Midbrain (tissue), 1 donor: ENCODE results near the gene KANSL1L.

ENCODE experiments used
- DNase-seq: peaks from one replicate; lab custom pipeline; 2025; lab: John Stamatoyannopoulos, UW

The KANSL1L gene

GRCh38 chr2:210072493-210072892, 98.7 kb downstream of the KANSL1L start:
- DNase-seq, result no peak

DNA sequence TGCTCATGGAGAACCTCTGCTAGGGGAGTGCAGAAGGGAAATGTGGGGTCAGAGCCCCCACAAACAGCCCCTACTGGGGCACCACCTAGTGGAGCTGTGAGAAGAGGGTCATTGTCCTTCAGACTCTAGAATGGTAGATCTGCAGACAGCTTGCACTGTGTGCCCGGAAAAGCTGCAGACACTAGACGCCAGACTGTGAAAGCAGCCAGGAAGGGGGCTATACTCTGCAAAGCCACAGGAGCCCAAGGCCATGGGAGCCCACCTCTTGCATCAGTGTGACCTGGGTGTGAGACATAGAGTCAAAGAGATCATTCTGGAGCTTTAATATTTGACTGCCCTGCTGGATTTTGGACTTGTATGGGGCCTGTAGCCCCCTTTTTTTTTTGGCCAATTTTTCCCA, 107.9 kb downstream of the KANSL1L start:
- no peak for DNase-seq

DNA sequence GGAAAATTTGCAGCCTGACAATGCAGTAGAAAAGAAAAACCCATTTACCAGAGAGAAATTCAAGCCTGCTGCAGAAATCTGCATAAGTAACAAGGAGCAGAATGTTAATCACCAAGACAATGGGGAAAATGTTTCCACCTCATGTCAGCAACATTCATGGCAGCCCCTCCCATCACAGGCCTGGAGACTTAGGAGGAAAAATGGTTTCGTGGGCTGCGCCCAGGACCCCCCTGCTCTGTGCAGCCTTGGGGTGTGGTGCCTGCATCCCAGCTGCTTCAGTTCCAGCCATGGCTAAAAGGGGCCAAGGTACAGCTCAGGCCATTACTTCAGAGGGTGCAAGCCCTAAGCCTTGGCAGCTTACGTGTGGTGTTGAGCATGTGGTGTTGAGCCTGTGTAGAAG, 115.4 kb downstream of the KANSL1L start:
- no peak for DNase-seq

DNA sequence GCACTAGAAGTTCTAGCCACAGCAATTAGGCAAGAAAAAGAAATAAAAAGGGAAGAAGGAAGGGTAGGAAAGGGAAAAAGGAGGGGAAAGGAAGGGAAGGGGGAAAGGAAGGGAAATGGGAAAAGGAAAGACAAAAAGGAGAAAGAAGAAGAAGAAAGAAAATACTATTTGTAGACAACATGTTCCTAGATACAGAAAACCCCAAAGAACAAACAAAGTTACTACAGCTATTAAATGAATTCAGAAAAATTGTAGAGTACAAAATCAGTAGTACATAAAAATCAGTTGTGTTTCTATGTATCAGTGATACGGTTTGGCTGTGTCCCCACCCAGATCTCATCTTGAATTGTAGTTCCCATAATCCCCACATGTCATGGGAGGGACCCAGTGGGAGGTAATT, 116.5 kb downstream of the KANSL1L start:
- DNase-seq, result no peak

GRCh38 chr2:210050885-210051284, 120.3 kb downstream of the KANSL1L start:
- no peak for DNase-seq

GRCh38 chr2:210049831-210050230, 121.4 kb downstream of the KANSL1L start:
- no peak for DNase-seq

GRCh38 chr2:210046851-210047500, 124.2 kb downstream of the KANSL1L start:
- DNase-seq, result no peak

DNA sequence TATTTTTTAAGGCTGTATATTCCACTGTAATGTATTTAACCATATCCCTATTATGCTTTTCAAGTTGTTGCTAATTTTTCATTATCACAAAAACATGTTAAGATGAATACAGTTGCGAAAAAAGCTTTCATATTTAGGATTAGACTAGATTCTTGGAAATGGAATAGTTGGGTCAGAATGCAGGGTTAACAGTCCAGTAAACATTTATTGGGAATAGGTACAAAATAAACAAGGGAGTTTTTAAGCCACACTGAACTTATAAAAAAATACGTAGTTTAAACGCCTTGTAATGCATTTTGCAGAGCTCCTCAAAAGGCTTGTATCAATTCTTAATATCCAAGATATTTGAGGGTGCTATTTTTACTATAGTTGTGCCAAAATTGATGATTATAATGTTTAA, 133.1 kb downstream of the KANSL1L start:
- no peak for DNase-seq

GRCh38 chr2:210035679-210036078, 135.5 kb downstream of the KANSL1L start:
- no peak for DNase-seq

DNA sequence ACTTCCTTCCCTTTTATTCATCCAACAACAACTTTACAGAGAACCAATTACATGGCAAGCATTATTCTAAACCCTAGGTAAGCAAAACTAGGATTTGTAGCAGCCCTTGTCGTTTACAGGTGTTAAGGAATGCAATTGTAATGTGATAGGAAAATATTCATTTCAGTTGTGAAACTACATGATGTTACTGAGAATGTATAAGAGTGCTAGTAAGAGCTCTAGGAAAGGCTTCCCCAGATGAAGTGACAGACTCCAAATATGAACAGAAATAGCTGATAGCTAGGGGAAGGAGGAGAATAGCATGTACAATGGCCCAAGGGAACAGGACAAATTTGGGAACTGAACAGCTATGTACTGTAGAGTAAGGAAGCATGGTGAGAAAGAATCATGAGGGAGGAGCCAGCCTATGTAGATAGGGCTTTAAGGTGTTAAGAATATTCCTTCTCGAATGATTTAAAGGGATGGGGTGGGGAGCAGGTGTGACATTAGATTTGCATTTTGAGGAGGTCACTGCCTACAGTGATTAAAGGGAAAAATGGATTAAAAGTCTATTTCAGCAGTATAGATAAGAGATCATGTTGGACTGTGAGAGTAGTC, 137.0 kb downstream of the KANSL1L start:
- DNase-seq, result no peak

DNA sequence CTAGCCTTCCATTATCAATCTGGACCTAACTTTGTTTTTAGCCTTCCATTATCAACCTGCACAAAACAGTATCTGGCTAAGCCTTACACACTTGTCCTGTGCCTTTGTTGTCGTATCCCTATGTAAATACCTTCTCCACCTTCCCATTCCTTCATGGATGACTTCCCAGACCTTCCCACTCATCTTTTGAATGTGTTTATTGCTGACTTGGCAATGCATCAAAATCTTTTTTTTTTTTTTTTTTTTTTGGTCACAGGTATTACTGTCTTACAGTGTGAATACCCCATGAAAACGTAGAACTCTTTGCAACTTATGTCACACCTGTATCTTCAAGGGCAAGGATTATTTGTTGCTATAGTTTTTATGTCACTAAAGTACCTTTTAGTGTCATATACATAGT, 143.0 kb downstream of the KANSL1L start:
- no peak for DNase-seq

- no peak for DNase-seq
Observed at GRCh38 chr2:210027608-210028007, 143.6 kb downstream of the KANSL1L start.

DNA sequence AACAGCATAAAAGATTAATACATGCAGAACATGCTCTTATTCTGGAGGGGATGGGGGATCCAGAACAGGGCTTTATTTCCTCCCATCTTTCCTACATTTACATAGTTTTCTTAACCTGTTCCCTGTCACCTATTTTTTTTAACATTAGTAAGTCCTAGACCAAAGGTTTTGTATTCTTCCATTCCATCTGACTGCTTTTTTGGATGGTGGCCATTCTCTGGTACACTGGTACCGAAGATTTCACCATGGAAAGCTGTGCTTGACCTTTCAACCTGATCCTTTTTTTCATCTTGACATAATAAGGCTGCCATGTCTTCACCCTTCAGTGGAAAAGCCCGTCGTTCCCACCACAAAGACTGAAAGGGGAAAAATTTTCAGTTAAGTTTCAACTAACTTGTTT, 148.4 kb downstream of the KANSL1L start:
- DNase-seq, result no peak

- DNase-seq, result no peak
Observed at GRCh38 chr2:210020138-210020537, 151.1 kb downstream of the KANSL1L start.

GRCh38 chr2:210009896-210010295, 161.3 kb downstream of the KANSL1L start:
- no peak for DNase-seq

GRCh38 chr2:210009126-210009525, 162.1 kb downstream of the KANSL1L start:
- no peak for DNase-seq

DNA sequence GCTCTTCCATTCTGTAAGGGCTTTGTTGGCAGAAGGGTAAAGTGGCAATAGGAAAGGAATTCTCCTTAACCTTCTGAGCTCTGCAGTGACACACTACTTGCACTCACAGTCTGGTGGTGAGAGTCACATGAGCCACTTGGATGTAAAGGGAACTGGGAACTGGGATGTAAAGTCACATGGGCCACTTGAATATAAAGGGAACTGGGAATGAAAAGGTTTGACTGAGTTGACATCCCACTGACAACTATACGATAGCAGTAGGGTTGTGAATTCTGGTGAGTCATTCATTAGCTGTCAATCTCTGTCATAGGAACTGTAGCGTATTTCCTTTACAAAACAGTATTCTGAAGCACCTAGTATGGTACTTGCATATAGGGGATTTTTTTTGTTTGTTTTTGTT, 163.3 kb downstream of the KANSL1L start:
- DNase-seq, result no peak

DNA sequence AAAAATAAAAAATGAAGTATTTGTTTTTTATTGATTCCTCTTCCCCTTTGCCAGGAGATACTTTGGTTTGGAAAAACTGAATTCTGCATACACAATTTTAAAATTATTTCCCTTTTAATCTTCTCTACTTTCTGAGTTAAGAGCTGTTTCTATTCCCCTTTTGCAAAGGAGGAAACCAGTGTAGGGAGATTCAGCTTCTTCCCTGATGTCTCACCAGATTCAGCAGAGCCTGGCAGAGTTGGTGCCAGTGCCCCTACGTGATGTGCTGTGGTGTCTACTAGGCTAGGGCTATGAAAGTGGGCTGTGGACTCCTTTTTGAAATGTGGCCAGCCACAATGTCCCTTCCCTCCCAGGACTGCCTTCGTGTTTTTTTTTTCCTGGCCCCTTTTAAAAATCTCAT, 166.3 kb downstream of the KANSL1L start:
- no peak for DNase-seq

GRCh38 chr2:210003359-210003758, 167.8 kb downstream of the KANSL1L start:
- DNase-seq, result no peak

- peak; percentile 96 for DNase-seq
Observed at GRCh38 chr2:210002158-210003157, 168.8 kb downstream of the KANSL1L start, which contains the start of gene RPE. RPE (plus strand) TSS chr2:210002638; CDS start chr2:210002662, 24 bp downstream.

- no peak for DNase-seq
Observed at GRCh38 chr2:210000464-210001324, 170.5 kb downstream of the KANSL1L start.

GRCh38 chr2:209998596-209998995, 172.6 kb downstream of the KANSL1L start:
- DNase-seq, result no peak
